GM23338 (cell line): ENCODE measurements around the gene SLC5A6. TPM values are rescaled to one million over a fixed set of nuclear protein-coding genes. Genes with fewer than 3 reads are reported as not detected.

ENCODE experiments used
- ATAC-seq: fragments of 200-7000 bp; cut with Tn5 transposase; 3 replicates; pipeline ENCODE4 v1.9.1; 2020
- DNase-seq: peaks from one replicate; pipeline ENCODE4 v3.0.0-alpha.2; 2015; ENCODE audit warnings: low spot score
- H2AFZ ChIP-seq: fragments of 200-600 bp; sonication (generic); 2 replicates; pipeline ENCODE4 v1.8.0; 2016; ENCODE audit warnings: antibody characterized with exemption, mild to moderate bottlenecking, moderate library complexity
- H3F3A ChIP-seq: fragments of 200-600 bp; sonication (generic); replicated peaks from 2 replicates; pipeline ENCODE4 v1.8.0; 2017; ENCODE audit warnings: antibody characterized with exemption, mixed run types, low read depth
- H3K27ac ChIP-seq: fragments of 200-600 bp; sonication (generic); 2 replicates; pipeline ENCODE4 v1.6.1; 2016; ENCODE audit warnings: low read depth
- H3K27me3 ChIP-seq: fragments of 200-600 bp; sonication (generic); 2 replicates; pipeline ENCODE4 v1.8.0; 2016; ENCODE audit warnings: mild to moderate bottlenecking, mixed run types, moderate library complexity; ENCODE audit not compliant: insufficient read depth
- H3K36me3 ChIP-seq: fragments of 200-600 bp; sonication (generic); 2 replicates; pipeline ENCODE4 v1.8.0; 2016; ENCODE audit warnings: mild to moderate bottlenecking; ENCODE audit not compliant: insufficient read depth
- H3K4me1 ChIP-seq: fragments of 200-600 bp; sonication (generic); 2 replicates; pipeline ENCODE4 v1.8.0; 2016; ENCODE audit warnings: mild to moderate bottlenecking, moderate library complexity; ENCODE audit not compliant: insufficient read depth
- H3K4me2 ChIP-seq: fragments of 200-600 bp; sonication (generic); 2 replicates; pipeline ENCODE4 v1.7.1; 2017; ENCODE audit warnings: mixed run types
- H3K4me3 ChIP-seq: fragments of 200-600 bp; sonication (generic); 2 replicates; pipeline ENCODE4 v1.6.1; 2016; ENCODE audit warnings: mixed run types
- H3K79me2 ChIP-seq: fragments of 200-600 bp; sonication (generic); replicated peaks from 2 replicates; pipeline ENCODE4 v1.8.0; 2017; ENCODE audit warnings: mild to moderate bottlenecking; ENCODE audit not compliant: insufficient read depth
- H3K9me2 ChIP-seq: fragments of 200-600 bp; sonication (generic); 2 replicates; pipeline ENCODE4 v1.8.0; 2017; ENCODE audit not compliant: insufficient read depth
- H4K20me1 ChIP-seq: fragments of 200-600 bp; sonication (generic); replicated peaks from 2 replicates; pipeline ENCODE4 v1.8.0; 2017; ENCODE audit warnings: mild to moderate bottlenecking; ENCODE audit not compliant: insufficient read depth
- H3K27ac Mint-ChIP-seq: 2 replicates; pipeline ENCODE4 v1.8.0; 2020; ENCODE audit warnings: inconsistent platforms, mild to moderate bottlenecking, moderate library complexity, mixed read lengths
- H3K27me3 Mint-ChIP-seq: 3 replicates; pipeline ENCODE4 v1.8.0; 2022; ENCODE audit warnings: low read depth, mild to moderate bottlenecking, moderate library complexity, mixed read lengths, inconsistent platforms; ENCODE audit not compliant: insufficient read depth, poor library complexity
- H3K36me3 Mint-ChIP-seq: 3 replicates; pipeline ENCODE4 v1.8.0; 2021; ENCODE audit warnings: low read depth, mild to moderate bottlenecking, inconsistent platforms, moderate library complexity, mixed read lengths
- H3K4me1 Mint-ChIP-seq: 3 replicates; pipeline ENCODE4 v1.8.0; 2020; ENCODE audit warnings: mild to moderate bottlenecking, inconsistent platforms, mixed read lengths
- H3K4me3 Mint-ChIP-seq: 3 replicates; pipeline ENCODE4 v1.8.0; 2021; ENCODE audit warnings: moderate library complexity, mild to moderate bottlenecking, inconsistent platforms, mixed read lengths
- H3K9me3 Mint-ChIP-seq: 3 replicates; pipeline ENCODE4 v1.8.0; 2020; ENCODE audit warnings: moderate library complexity, mild to moderate bottlenecking, inconsistent platforms, mixed read lengths
- CREB1 ChIP-seq: fragments of 250-450 bp; sonication (Bioruptor Pico); IDR thresholded peaks from 2 replicates; pipeline ENCODE4 v1.5.0; 2020; ENCODE audit warnings: low read depth, mild to moderate bottlenecking, moderate library complexity
- EZH2 ChIP-seq: fragments of 200-600 bp; sonication (generic); IDR thresholded peaks from one replicate; pipeline ENCODE4 v1.8.0; 2017; ENCODE audit warnings: antibody characterized with exemption, mild to moderate bottlenecking, low read depth; ENCODE audit not compliant: unreplicated experiment
- JUNB ChIP-seq: IDR thresholded peaks from one replicate; pipeline ENCODE4 v1.6.1; 2016; ENCODE audit warnings: antibody characterized with exemption; ENCODE audit not compliant: unreplicated experiment
- POLR2AphosphoS5 ChIP-seq: IDR thresholded peaks from 2 replicates; pipeline ENCODE4 v1.6.1; 2016; ENCODE audit warnings: antibody characterized with exemption, low read depth
- ZNF114 ChIP-seq: fragments of 250-450 bp; sonication (Bioruptor Pico); IDR thresholded peaks from 2 replicates; pipeline ENCODE4 v1.5.0; 2020; ENCODE audit warnings: mild to moderate bottlenecking, moderate library complexity
- polyA plus RNA-seq: library from polyadenylated mRNA; unstranded; fragments of >200 nt; fragmentation: Nextera tagmentation; extraction: Ambion mirVana; gene quantifications from 2 replicates; pipeline ENCODE4 v1.2.1, GENCODE V29; 2016
- total RNA-seq: library from RNA; depleted of rRNA; stranded (reverse); fragments of >200 nt; shearing (Covaris generic); gene quantifications from 2 replicates; pipeline ENCODE4 v1.2.3, GENCODE V29; 2014
- TF ChIP-seq, protein P1 (sequence below): IDR thresholded peaks from one replicate; pipeline ENCODE4 v1.6.1; 2018; ENCODE audit warnings: antibody characterized with exemption; ENCODE audit not compliant: unreplicated experiment

The SLC5A6 gene
- total and polyA plus RNA-seq, 2 experiments from 2014 or later: 44.3 to 153 TPM

DNA sequence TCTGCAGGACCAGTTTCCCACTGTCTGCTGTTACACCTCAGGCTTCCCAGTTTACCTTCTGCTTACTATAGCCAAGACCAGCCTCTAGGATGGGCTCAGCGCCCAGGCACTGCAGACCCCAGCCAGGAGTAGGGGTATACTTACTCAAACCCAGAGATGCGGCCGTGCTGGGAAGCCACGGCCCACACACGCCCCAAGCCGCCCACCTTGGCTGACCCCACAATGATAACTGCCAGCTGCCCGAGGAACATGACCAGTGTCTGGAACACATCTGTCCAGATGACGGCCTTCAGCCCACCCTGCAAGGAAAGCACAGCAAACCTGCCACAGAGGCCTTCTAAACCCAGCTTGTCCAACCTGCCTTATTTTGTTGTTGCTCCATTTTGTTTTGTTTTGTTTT, 6.9 kb downstream of the SLC5A6 start:
- H3K9me2 ChIP-seq: no peaks in the 10 kb centered on the region
- H3K36me3 ChIP-seq: peaks cover 54% of the 10 kb centered on the region
- H3K27ac Mint-ChIP-seq: no peak overlapping the region
- H3K4me3 ChIP-seq: no peak overlapping the region
- no peak for TF ChIP-seq POLR2AphosphoS5
- TF ChIP-seq, protein P1, sequence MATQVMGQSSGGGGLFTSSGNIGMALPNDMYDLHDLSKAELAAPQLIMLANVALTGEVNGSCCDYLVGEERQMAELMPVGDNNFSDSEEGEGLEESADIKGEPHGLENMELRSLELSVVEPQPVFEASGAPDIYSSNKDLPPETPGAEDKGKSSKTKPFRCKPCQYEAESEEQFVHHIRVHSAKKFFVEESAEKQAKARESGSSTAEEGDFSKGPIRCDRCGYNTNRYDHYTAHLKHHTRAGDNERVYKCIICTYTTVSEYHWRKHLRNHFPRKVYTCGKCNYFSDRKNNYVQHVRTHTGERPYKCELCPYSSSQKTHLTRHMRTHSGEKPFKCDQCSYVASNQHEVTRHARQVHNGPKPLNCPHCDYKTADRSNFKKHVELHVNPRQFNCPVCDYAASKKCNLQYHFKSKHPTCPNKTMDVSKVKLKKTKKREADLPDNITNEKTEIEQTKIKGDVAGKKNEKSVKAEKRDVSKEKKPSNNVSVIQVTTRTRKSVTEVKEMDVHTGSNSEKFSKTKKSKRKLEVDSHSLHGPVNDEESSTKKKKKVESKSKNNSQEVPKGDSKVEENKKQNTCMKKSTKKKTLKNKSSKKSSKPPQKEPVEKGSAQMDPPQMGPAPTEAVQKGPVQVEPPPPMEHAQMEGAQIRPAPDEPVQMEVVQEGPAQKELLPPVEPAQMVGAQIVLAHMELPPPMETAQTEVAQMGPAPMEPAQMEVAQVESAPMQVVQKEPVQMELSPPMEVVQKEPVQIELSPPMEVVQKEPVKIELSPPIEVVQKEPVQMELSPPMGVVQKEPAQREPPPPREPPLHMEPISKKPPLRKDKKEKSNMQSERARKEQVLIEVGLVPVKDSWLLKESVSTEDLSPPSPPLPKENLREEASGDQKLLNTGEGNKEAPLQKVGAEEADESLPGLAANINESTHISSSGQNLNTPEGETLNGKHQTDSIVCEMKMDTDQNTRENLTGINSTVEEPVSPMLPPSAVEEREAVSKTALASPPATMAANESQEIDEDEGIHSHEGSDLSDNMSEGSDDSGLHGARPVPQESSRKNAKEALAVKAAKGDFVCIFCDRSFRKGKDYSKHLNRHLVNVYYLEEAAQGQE: no peak
- TF ChIP-seq CREB1 (CRISPR knock-in tag): no peak
- ATAC-seq: no peak
- peaks cover 92% of the 10 kb centered on the region for H3K36me3 Mint-ChIP-seq
- H3F3A ChIP-seq: no peaks in the 10 kb centered on the region
- H3K79me2 ChIP-seq: peaks cover 23% of the 10 kb centered on the region
- H4K20me1 ChIP-seq: peaks cover 16% of the 10 kb centered on the region
- no peaks in the 10 kb centered on the region for H3K9me3 Mint-ChIP-seq
- H3K27ac ChIP-seq: no peak overlapping the region
- H3K4me2 ChIP-seq: no peak overlapping the region
- DNase-seq: no peak
- H3K4me1 ChIP-seq: no peaks in the 10 kb centered on the region
- H3K27me3 ChIP-seq: no peaks in the 10 kb centered on the region
- peaks cover 18% of the 10 kb centered on the region for H3K4me1 Mint-ChIP-seq
- peaks cover 5% of the 10 kb centered on the region for H3K27me3 Mint-ChIP-seq
- H3K4me3 Mint-ChIP-seq: no peak overlapping the region
- no peak overlapping the region for H2AFZ ChIP-seq

DNA sequence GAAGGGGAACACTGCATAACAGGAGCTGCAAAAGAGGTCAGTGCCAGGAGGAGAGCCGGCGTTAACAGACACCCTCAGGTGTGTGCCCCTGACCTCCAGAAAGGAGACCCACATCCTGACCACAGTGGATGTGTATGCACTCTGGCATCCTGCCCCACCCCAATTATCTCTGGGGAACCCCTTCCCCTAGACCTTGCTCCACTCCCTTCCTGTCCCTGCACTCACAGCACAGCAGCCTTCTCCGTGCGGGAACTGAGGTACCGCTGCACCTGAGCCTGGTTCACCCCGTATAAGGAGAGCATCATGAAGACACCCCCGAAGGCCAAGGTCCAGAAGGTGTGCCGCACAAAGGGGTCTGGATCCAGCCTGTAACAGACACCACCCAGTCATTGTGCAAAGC, 7.5 kb downstream of the SLC5A6 start:
- Mint-ChIP-seq H3K4me1 (peaks cover 11% of the 10 kb centered on the region), H3K27me3 (peaks cover 5% of the 10 kb centered on the region), H3K4me3 (no peak overlapping the region), H3K9me3 (no peaks in the 10 kb centered on the region), H3K36me3 (peaks cover 92% of the 10 kb centered on the region), H3K27ac (no peak overlapping the region)
- Histone ChIP-seq H2AFZ (no peak overlapping the region), H3F3A (no peaks in the 10 kb centered on the region), H3K27ac (no peak overlapping the region), H4K20me1 (peaks cover 13% of the 10 kb centered on the region), H3K79me2 (peaks cover 16% of the 10 kb centered on the region), H3K27me3 (no peaks in the 10 kb centered on the region), H3K4me2 (no peak overlapping the region), H3K9me2 (no peaks in the 10 kb centered on the region), H3K4me3 (no peak overlapping the region), H3K4me1 (no peaks in the 10 kb centered on the region), H3K36me3 (peaks cover 48% of the 10 kb centered on the region)
- TF ChIP-seq ZNF114: no peak
- DNase-seq (no peak), ATAC-seq (no peak)

DNA sequence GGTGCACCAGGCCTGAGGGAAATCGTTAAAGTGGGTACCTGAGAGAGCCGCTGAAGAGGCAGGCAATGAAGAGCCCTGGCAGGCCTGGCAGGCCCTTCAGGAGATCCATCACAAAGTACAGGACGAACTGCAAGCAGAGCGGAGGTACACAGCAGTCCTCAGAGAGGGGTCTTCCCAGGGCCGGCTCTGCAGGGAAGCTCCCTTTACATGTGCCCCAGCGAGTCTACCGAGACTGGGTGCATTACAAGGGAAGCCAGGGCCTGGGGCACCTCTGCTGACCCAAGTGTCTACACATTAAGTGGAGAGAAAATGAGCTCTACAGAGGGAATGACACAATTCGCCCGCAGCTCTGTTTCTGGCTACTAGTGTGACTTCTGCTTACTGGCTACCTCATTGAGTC, 8.3 kb downstream of the SLC5A6 start:
- Histone ChIP-seq H3K4me1 (no peaks in the 10 kb centered on the region), H2AFZ (no peak overlapping the region), H3K36me3 (peaks cover 42% of the 10 kb centered on the region), H3K79me2 (peaks cover 9% of the 10 kb centered on the region), H4K20me1 (peaks cover 5% of the 10 kb centered on the region), H3F3A (no peaks in the 10 kb centered on the region), H3K4me2 (no peak overlapping the region), H3K4me3 (no peak overlapping the region), H3K27me3 (no peaks in the 10 kb centered on the region), H3K27ac (no peak overlapping the region), H3K9me2 (no peaks in the 10 kb centered on the region)
- DNase-seq (no peak), ATAC-seq (no peak)
- Mint-ChIP-seq H3K4me1 (peaks cover 4% of the 10 kb centered on the region; the same call in 1 of the 3 replicates), H3K27me3 (peaks cover 5% of the 10 kb centered on the region), H3K36me3 (peaks cover 90% of the 10 kb centered on the region), H3K4me3 (no peak overlapping the region), H3K9me3 (no peaks in the 10 kb centered on the region), H3K27ac (no peak overlapping the region)
- TF ChIP-seq EZH2: no peak
- no peak for TF ChIP-seq JUNB
